Chondrocyte (in vitro differentiated cells): ENCODE results near the gene LZTS2. TPM values are rescaled to one million over a fixed set of nuclear protein-coding genes. Genes with fewer than 3 reads are reported as not detected.

Experiments
- DNase-seq: peaks from one replicate; pipeline ENCODE4 v3.0.0; 2021; ENCODE audit warnings: mixed read lengths, low spot score
- H3K27ac Mint-ChIP-seq: one replicate; pipeline ENCODE4 v1.8.0; 2021; ENCODE audit warnings: mild to moderate bottlenecking, moderate library complexity, mixed read lengths; ENCODE audit not compliant: unreplicated experiment
- H3K27me3 Mint-ChIP-seq: 2 replicates; pipeline ENCODE4 v1.8.0; 2021; ENCODE audit warnings: low read depth, mixed read lengths
- H3K36me3 Mint-ChIP-seq: 2 replicates; pipeline ENCODE4 v1.8.0; 2021; ENCODE audit warnings: low read depth, mixed read lengths
- H3K4me1 Mint-ChIP-seq: 2 replicates; pipeline ENCODE4 v1.8.0; 2021; ENCODE audit warnings: low read depth, mild to moderate bottlenecking, mixed read lengths
- H3K4me3 Mint-ChIP-seq: one replicate; pipeline ENCODE4 v1.8.0; 2021; ENCODE audit warnings: mild to moderate bottlenecking, moderate library complexity, mixed read lengths; ENCODE audit not compliant: unreplicated experiment
- H3K9me3 Mint-ChIP-seq: 2 replicates; pipeline ENCODE4 v1.8.0; 2021; ENCODE audit warnings: low read depth, mixed read lengths
- total RNA-seq: library from RNA; stranded (reverse); gene quantifications from 3 replicates; pipeline ENCODE4 v1.2.1, GENCODE V29; 2021
- TF ChIP-seq, protein P1 (sequence below): fragments of 200-600 bp; sonication (generic); IDR thresholded peaks from 2 replicates; pipeline ENCODE4 v1.5.0; 2021; ENCODE audit warnings: antibody characterized with exemption, mild to moderate bottlenecking, moderate library complexity

The LZTS2 gene
- total RNA-seq, 1 donor from 2014 or later = 79.4 TPM

DNA sequence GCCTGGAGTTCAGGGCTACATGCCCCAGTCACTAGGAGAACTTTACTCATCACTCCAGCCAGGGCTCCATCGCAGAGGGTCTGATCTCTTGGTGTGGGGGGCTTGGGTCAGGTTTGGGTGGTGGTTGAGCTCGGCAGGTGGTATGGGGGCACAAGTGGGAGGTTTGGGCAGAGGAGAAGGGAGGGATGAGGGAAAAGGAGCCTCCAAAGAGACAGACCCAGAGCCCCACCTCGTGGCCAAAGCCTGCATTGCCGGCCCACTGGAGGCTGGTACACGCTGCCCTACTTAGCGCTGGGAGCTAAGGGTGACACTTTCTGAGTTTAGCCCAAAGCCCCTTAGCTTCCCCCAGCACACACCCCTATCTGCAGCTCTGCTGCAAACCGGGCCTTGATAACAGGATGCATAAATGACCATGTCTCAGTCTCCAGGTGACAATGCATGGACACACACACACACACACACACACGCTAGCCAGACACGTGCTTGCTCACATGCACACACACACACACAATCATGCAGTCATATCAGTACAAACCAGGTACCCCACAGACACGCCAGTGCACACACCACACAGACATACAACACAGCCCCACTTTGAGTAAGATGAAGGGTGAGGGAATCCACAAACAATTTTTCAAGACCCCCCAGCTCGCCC is 14.7 kb downstream of the LZTS2 start:
- Mint-ChIP-seq H3K27ac (peak overlapping the region; percentile 76), H3K4me3 (no peak overlapping the region), H3K9me3 (no peaks in the 10 kb centered on the region), H3K27me3 (peaks cover 5% of the 10 kb centered on the region), H3K4me1 (peaks cover 35% of the 10 kb centered on the region), H3K36me3 (no peaks in the 10 kb centered on the region)
- TF ChIP-seq, protein P1, sequence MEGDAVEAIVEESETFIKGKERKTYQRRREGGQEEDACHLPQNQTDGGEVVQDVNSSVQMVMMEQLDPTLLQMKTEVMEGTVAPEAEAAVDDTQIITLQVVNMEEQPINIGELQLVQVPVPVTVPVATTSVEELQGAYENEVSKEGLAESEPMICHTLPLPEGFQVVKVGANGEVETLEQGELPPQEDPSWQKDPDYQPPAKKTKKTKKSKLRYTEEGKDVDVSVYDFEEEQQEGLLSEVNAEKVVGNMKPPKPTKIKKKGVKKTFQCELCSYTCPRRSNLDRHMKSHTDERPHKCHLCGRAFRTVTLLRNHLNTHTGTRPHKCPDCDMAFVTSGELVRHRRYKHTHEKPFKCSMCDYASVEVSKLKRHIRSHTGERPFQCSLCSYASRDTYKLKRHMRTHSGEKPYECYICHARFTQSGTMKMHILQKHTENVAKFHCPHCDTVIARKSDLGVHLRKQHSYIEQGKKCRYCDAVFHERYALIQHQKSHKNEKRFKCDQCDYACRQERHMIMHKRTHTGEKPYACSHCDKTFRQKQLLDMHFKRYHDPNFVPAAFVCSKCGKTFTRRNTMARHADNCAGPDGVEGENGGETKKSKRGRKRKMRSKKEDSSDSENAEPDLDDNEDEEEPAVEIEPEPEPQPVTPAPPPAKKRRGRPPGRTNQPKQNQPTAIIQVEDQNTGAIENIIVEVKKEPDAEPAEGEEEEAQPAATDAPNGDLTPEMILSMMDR = peak; percentile 86
- peak; percentile 85 for DNase-seq

DNA sequence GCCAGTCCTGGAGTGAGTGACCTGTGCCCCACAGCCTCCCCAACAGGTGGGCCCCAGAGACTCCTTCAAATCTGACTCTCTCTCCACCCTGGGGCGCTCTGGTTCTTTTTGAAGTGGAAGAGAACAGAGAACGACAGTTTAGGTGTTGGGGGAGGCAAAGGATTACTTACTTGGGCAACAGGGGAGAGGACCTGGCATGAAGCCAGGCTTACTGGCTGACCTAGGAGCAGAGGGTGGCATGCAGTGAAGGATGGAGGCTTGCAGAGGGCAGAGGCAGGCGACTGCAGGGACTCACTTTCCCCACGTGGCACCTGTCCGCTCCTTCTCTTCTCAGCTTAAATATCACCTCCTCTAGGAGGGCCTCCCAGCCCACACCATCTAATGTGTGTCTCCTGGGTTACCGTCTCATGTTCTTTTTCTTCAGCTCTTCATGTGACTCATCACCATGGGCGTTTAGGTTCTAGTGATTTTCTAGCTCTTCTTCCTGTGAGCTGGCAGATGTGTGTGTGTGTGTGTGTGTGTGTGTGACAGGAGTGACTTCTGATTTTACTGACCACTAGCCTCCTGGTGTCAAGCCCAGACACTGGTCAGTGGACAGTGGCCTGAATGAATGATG is 15.5 kb downstream of the LZTS2 start:
- Mint-ChIP-seq H3K36me3 (no peaks in the 10 kb centered on the region), H3K27ac (peak overlapping the region; percentile 70), H3K4me1 (peaks cover 35% of the 10 kb centered on the region), H3K9me3 (no peaks in the 10 kb centered on the region), H3K27me3 (peaks cover 5% of the 10 kb centered on the region), H3K4me3 (no peak overlapping the region)
- DNase-seq = peak; percentile 68
- TF ChIP-seq, protein P1 = no peak

GRCh38 chr10:101015582-101015973 is 16.0 kb downstream of the LZTS2 start:
- H3K36me3 Mint-ChIP-seq = no peaks in the 10 kb centered on the region
- no peaks in the 10 kb centered on the region for H3K9me3 Mint-ChIP-seq
- H3K27ac Mint-ChIP-seq = peak overlapping the region; percentile 70
- H3K4me1 Mint-ChIP-seq = peaks cover 35% of the 10 kb centered on the region
- peaks cover 5% of the 10 kb centered on the region for H3K27me3 Mint-ChIP-seq
- no peak overlapping the region for H3K4me3 Mint-ChIP-seq
- TF ChIP-seq, protein P1 = no peak
- DNase-seq = peak; percentile 75

DNA sequence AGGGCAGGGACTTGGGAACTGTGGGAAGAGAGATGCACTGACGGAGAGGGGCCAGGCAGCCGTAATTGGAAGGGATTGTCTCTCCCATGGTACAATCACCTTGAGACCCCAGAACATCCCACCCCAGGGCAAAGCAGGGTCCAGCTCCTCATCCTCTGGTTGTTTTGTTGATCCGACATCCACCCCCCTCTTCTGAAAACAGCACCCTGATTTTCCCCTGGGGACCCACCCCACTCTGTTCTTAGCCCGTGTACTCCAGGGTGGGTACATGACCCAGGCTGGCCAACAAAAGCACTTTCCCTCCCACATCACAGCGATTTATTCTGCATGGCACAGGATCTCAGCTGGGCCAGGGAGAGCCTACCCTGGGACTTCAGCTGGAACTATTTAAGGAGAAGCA is 17.2 kb downstream of the LZTS2 start:
- peaks cover 35% of the 10 kb centered on the region for H3K4me1 Mint-ChIP-seq
- peak; percentile 68 for DNase-seq
- H3K9me3 Mint-ChIP-seq = no peaks in the 10 kb centered on the region
- no peaks in the 10 kb centered on the region for H3K36me3 Mint-ChIP-seq
- H3K27me3 Mint-ChIP-seq = peaks cover 5% of the 10 kb centered on the region
- H3K27ac Mint-ChIP-seq = no peak overlapping the region
- H3K4me3 Mint-ChIP-seq = no peak overlapping the region
- TF ChIP-seq, protein P1 = no peak

DNA sequence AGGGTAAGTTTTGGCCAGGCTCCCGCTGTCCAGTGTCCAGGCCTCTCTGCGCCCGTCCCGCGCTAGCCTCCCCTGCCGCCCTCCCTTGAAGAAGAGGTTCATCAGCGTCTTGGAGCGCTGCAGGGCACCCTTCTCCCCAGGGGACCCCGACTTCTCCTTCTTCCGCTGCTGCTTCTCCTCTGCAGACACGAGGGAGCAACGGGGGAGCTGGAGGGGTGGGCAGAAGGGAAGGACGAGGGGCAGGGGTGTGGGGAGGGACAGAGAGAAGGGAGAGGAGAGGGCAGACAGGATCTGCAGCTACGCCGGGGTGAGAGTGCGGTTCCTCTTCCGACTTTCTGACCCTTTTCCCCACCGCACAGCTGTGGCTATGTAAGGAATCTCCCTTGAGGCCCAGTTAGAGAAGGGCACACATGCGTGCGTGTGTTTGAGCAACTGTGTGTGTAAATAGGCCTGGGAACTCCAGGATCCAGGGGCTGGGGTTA is 18.6 kb downstream of the LZTS2 start:
- TF ChIP-seq, protein P1 = no peak
- H3K4me1 Mint-ChIP-seq = peaks cover 25% of the 10 kb centered on the region
- H3K36me3 Mint-ChIP-seq = no peaks in the 10 kb centered on the region
- no peak overlapping the region for H3K4me3 Mint-ChIP-seq
- DNase-seq = peak; percentile 68
- no peak overlapping the region for H3K27ac Mint-ChIP-seq
- H3K9me3 Mint-ChIP-seq = no peaks in the 10 kb centered on the region
- H3K27me3 Mint-ChIP-seq = peaks cover 5% of the 10 kb centered on the region
